ENCODE measurements around the gene PMVK.

- TF ChIP-seq TP53 (CRISPR knock-in tag; IDR thresholded peaks at IDR 0.05) (no peak), MAX (CRISPR knock-in tag; IDR thresholded peaks at IDR 0.05) (no peak), CTCF (IDR thresholded peaks at IDR 0.05) (no peak), MLX (CRISPR knock-in tag; IDR thresholded peaks at IDR 0.05) (no peak)
Measured at GRCh38 chr1:154978360-154978759, 41.8 kb upstream of the PMVK start.
